HEK293 (cell line): ENCODE results near the gene TMEM150B.
A peak's percentile ranks its signal among the peaks of the same experiment; 100 is the strongest.

Experiments
- CTCF ChIA-PET: fragments of 350-600 bp; formaldehyde crosslinking; extraction: SDS; loops from one replicate; lab custom pipeline; 2021; ENCODE audit warnings: antibody characterized with exemption; lab: Yijun Ruan, JAX
- POLR2A ChIA-PET: fragments of 300-600 bp; formaldehyde crosslinking; extraction: SDS; loops from one replicate; lab custom pipeline; 2020; ENCODE audit warnings: antibody characterized with exemption, inconsistent platforms; lab: Yijun Ruan, JAX
- H3K27ac ChIP-seq: fragments of 200-500 bp; sonication (Bioruptor generic); 2 replicates; pipeline ENCODE4 v1.5.1; 2014; ENCODE audit warnings: low read depth, low read length, control low read depth, inconsistent platforms; ENCODE audit errors: extremely low read depth
- H3K36me3 ChIP-seq, 2 experiments: fragments of 200-500 bp in 1 of 2; sonication (Bioruptor generic) in 1 of 2; 1 replicate in 1 of 2; 2 replicates in 1 of 2; pipeline ENCODE4 v1.5.1; 2014 to 2017; ENCODE audit warnings: inconsistent platforms in 2 of 2, low read length in 2 of 2; ENCODE audit not compliant: control insufficient read depth in 2 of 2, insufficient read depth in 1 of 2
- H3K4me1 ChIP-seq: fragments of 200-500 bp; sonication (Bioruptor generic); 2 replicates; pipeline ENCODE4 v1.5.1; 2014; ENCODE audit warnings: mild to moderate bottlenecking, low read length, inconsistent platforms; ENCODE audit not compliant: control insufficient read depth, insufficient read depth
- H3K4me3 ChIP-seq: 2 replicates; pipeline ENCODE4 v1.5.1; 2011; ENCODE audit warnings: low read depth, mild to moderate bottlenecking, control low read depth, low read length, moderate library complexity
- H3K9me3 ChIP-seq: fragments of 200-500 bp; sonication (Bioruptor generic); 2 replicates; pipeline ENCODE4 v1.5.1; 2014; ENCODE audit warnings: low read depth, low read length, inconsistent platforms; ENCODE audit not compliant: control insufficient read depth, insufficient read depth
- FEZF1 ChIP-seq: fragments of 450-650 bp; formaldehyde crosslinking; IDR thresholded peaks from 2 replicates; pipeline ENCODE4 v1.5.1; 2016; ENCODE audit warnings: missing biosample characterization, missing genetic modification characterization
- GLIS1 ChIP-seq: fragments of 450-650 bp; formaldehyde crosslinking; IDR thresholded peaks from 2 replicates; pipeline ENCODE4 v1.5.1; 2016; ENCODE audit warnings: missing biosample characterization, missing genetic modification characterization
- KLF7 ChIP-seq: fragments of 450-650 bp; formaldehyde crosslinking; IDR thresholded peaks from 2 replicates; pipeline ENCODE4 v1.5.1; 2016; ENCODE audit warnings: missing biosample characterization, missing genetic modification characterization, borderline replicate concordance
- KLF8 ChIP-seq: fragments of 450-650 bp; formaldehyde crosslinking; IDR thresholded peaks from 2 replicates; pipeline ENCODE4 v1.5.1; 2016; ENCODE audit warnings: missing biosample characterization, missing genetic modification characterization
- PRDM1 ChIP-seq: fragments of 450-650 bp; formaldehyde crosslinking; IDR thresholded peaks from 2 replicates; pipeline ENCODE4; 2016; ENCODE audit warnings: missing biosample characterization, missing genetic modification characterization
- SP2 ChIP-seq: fragments of 450-650 bp; formaldehyde crosslinking; IDR thresholded peaks from 2 replicates; pipeline ENCODE4 v1.5.1; 2016; ENCODE audit warnings: missing biosample characterization, missing genetic modification characterization
- ZBTB17 ChIP-seq: fragments of 450-650 bp; formaldehyde crosslinking; IDR thresholded peaks from 2 replicates; pipeline ENCODE4 v1.5.1; 2016; ENCODE audit warnings: missing biosample characterization, missing genetic modification characterization
- ZBTB21 ChIP-seq: fragments of 450-650 bp; formaldehyde crosslinking; IDR thresholded peaks from 2 replicates; pipeline ENCODE4 v1.5.1; 2017; ENCODE audit warnings: missing biosample characterization, missing genetic modification characterization
- ZFHX2 ChIP-seq: fragments of 450-650 bp; formaldehyde crosslinking; conservative IDR thresholded peaks from 2 replicates; pipeline ENCODE4 v1.5.1; 2016; ENCODE audit warnings: missing biosample characterization, missing genetic modification characterization
- ZNF133 ChIP-seq: fragments of 450-650 bp; formaldehyde crosslinking; IDR thresholded peaks from 2 replicates; pipeline ENCODE4 v1.5.1; 2016; ENCODE audit warnings: missing biosample characterization, missing genetic modification characterization
- ZNF175 ChIP-seq: fragments of 450-650 bp; formaldehyde crosslinking; IDR thresholded peaks from 2 replicates; pipeline ENCODE4 v1.5.1; 2016; ENCODE audit warnings: missing biosample characterization, missing genetic modification characterization
- ZNF223 ChIP-seq: fragments of 450-650 bp; formaldehyde crosslinking; IDR thresholded peaks from 2 replicates; pipeline ENCODE4 v1.5.1; 2016; ENCODE audit warnings: missing biosample characterization, missing genetic modification characterization
- ZNF391 ChIP-seq: fragments of 450-650 bp; formaldehyde crosslinking; IDR thresholded peaks from 2 replicates; pipeline ENCODE4 v1.5.1; 2016; ENCODE audit warnings: low read depth, missing biosample characterization, missing genetic modification characterization, borderline replicate concordance
- ZNF394 ChIP-seq: fragments of 450-650 bp; formaldehyde crosslinking; IDR thresholded peaks from 2 replicates; pipeline ENCODE4 v1.5.1; 2016; ENCODE audit warnings: missing biosample characterization, missing genetic modification characterization, mild to moderate bottlenecking, moderate library complexity, borderline replicate concordance
- ZNF548 ChIP-seq: fragments of 450-650 bp; formaldehyde crosslinking; IDR thresholded peaks from 2 replicates; pipeline ENCODE4 v1.5.1; 2016; ENCODE audit warnings: missing biosample characterization, missing genetic modification characterization
- ZNF558 ChIP-seq: fragments of 450-650 bp; formaldehyde crosslinking; IDR thresholded peaks from 2 replicates; pipeline ENCODE4 v1.5.1; 2016; ENCODE audit warnings: missing biosample characterization, missing genetic modification characterization
- ZNF600 ChIP-seq: fragments of 450-650 bp; formaldehyde crosslinking; IDR thresholded peaks from 2 replicates; pipeline ENCODE4 v1.5.1; 2016; ENCODE audit warnings: missing biosample characterization, missing genetic modification characterization
- ZNF610 ChIP-seq: fragments of 450-650 bp; formaldehyde crosslinking; IDR thresholded peaks from 2 replicates; pipeline ENCODE4 v1.5.1; 2016; ENCODE audit warnings: missing biosample characterization, missing genetic modification characterization, borderline replicate concordance
- ZNF621 ChIP-seq: fragments of 450-650 bp; formaldehyde crosslinking; IDR thresholded peaks from 2 replicates; pipeline ENCODE4 v1.5.1; 2017; ENCODE audit warnings: missing biosample characterization, missing genetic modification characterization
- ZNF623 ChIP-seq: fragments of 450-650 bp; formaldehyde crosslinking; IDR thresholded peaks from 2 replicates; pipeline ENCODE4 v1.5.1; 2016; ENCODE audit warnings: missing biosample characterization, missing genetic modification characterization
- ZNF791 ChIP-seq: fragments of 450-650 bp; formaldehyde crosslinking; IDR thresholded peaks from 2 replicates; pipeline ENCODE4 v1.5.1; 2016; ENCODE audit warnings: missing biosample characterization, missing genetic modification characterization
- TF ChIP-seq, protein P1 (sequence below): fragments of 450-650 bp; formaldehyde crosslinking; IDR thresholded peaks from 2 replicates; pipeline ENCODE4 v1.5.1; 2016; ENCODE audit warnings: missing biosample characterization, missing genetic modification characterization
- TF ChIP-seq, protein P2 (sequence below): fragments of 450-650 bp; formaldehyde crosslinking; IDR thresholded peaks from 2 replicates; pipeline ENCODE4 v1.5.1; 2016; ENCODE audit warnings: missing biosample characterization, missing genetic modification characterization
- TF ChIP-seq, protein P3 (sequence below): fragments of 450-650 bp; formaldehyde crosslinking; IDR thresholded peaks from 2 replicates; pipeline ENCODE4 v1.5.1; 2016; ENCODE audit warnings: missing biosample characterization, missing genetic modification characterization, borderline replicate concordance
- TF ChIP-seq, protein P4 (sequence below): fragments of 450-650 bp; formaldehyde crosslinking; IDR thresholded peaks from 2 replicates; pipeline ENCODE4 v1.5.1; 2017; ENCODE audit warnings: missing biosample characterization, mild to moderate bottlenecking, missing genetic modification characterization, moderate library complexity

TMEM150B gene

DNA sequence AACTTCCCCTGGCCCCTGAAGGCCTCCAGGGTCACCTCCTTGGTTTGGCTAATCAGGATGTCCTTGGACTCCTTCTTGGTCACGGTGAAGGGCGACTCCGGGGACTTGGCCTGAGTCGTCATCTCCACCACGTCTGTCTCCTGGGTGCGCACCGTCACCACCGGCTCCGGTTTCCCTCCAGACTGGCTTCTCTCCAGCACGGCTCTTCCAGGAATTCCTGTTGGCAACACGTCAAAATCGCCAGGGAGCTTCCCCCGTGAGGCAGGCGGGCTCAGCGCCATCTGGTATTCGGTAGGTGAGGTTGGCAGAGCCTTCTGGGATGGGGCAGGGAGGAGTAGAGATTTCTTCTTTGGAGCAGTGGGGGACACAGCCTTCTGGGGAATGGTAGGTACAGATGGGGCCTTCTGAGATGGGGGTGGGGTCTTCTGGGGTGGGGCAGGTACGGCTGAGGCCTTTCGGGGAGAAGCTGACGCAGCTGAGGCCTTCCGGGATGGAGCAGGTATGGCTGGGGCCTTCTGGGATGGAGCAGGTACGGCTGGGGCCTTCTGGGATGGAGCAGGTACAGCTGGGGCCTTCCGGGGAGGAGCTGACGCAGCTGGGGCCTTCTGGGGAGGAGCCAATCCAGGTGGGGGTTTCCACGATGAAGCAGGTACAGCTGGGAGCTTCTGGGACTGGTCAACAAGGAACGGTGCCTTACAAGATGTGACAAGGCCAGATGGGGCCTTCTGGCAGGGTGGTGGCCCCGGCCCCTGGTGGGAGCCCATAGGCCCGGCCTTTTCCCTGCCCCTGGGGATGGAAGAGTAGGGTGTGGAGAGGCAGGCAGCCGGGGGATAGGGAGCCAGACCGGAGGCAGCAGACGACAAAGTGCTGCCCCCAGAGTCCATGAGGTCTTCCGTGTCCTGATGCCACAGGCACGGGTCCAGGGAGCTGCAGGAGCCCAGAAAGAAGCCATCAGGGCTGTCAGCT lies 34.1 kb upstream of the TMEM150B start:
- ChIA-PET POLR2A (interaction anchor here (1.1 to 1.4 kb wide), 2 partner anchors 13 to 20 kb away, joined by 4 to 5 read pairs; partner anchors contain the start of gene KMT5C), CTCF (interaction anchor here (1.2 kb wide), 1 partner anchor 13 kb away, joined by 3 read pairs; no protein-coding TSS in a partner anchor)

DNA sequence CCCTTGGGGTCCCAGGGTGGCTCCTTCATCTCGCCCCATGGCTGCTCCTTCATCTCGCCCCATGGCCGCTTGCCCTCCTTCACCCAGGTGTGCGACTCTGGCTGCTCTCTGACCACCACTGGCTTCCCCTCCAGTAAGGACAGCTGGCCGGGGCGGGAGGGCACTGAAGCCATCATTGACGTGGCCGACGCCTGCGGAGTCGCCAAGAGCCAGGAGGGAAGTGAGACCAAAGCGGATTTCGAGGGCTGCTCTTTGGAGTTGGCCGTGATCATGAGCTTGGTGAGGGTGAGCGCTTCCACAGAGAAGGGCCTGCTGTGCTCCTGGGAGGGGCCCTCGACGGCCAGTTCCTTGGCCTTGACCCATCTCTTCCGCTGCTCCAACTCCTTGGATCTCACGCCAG lies 33.4 kb upstream of the TMEM150B start:
- no peak overlapping the region for H3K4me3 ChIP-seq
- H3K9me3 ChIP-seq: no peaks in the 10 kb centered on the region
- no peaks in the 10 kb centered on the region for H3K36me3 ChIP-seq
- TF ChIP-seq ZNF133 (tag by site-specific recombination): no peak
- no peak for TF ChIP-seq FEZF1 (tag by site-specific recombination)
- TF ChIP-seq, protein P1, sequence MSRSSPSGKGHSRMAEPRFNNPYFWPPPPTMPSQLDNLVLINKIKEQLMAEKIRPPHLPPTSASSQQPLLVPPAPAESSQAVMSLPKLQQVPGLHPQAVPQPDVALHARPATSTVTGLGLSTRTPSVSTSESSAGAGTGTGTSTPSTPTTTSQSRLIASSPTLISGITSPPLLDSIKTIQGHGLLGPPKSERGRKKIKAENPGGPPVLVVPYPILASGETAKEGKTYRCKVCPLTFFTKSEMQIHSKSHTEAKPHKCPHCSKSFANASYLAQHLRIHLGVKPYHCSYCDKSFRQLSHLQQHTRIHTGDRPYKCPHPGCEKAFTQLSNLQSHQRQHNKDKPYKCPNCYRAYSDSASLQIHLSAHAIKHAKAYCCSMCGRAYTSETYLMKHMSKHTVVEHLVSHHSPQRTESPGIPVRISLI: no peak
- no peak for TF ChIP-seq ZFHX2
- no peak for TF ChIP-seq ZNF223 (tag by site-specific recombination)
- TF ChIP-seq, protein P2, sequence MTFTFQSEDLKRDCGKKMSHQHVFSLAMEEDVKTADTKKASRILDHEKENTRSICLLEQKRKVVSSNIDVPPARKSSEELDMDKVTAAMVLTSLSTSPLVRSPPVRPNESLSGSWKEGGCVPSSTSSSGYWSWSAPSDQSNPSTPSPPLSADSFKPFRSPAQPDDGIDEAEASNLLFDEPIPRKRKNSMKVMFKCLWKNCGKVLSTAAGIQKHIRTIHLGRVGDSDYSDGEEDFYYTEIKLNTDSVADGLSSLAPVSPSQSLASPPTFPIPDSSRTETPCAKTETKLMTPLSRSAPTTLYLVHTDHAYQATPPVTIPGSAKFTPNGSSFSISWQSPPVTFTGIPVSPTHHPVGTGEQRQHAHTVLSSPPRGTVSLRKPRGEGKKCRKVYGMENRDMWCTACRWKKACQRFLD (tag by site-specific recombination): no peak
- TF ChIP-seq ZNF558 (tag by site-specific recombination): no peak
- no peak for TF ChIP-seq KLF7 (tag by site-specific recombination)
- no peak for TF ChIP-seq ZNF175 (tag by site-specific recombination)
- peaks cover 5% of the 10 kb centered on the region; the same call in 1 of the 2 replicates for H3K4me1 ChIP-seq
- POLR2A ChIA-PET: no interaction called here
- CTCF ChIA-PET: interaction anchor here (1.2 kb wide), 1 partner anchor 13 kb away, joined by 3 read pairs; no protein-coding TSS in a partner anchor
- H3K27ac ChIP-seq: no peak overlapping the region

More for the DNA sequence above, 34.1 kb upstream of the TMEM150B start:
- Histone ChIP-seq H3K9me3 (no peaks in the 10 kb centered on the region), H3K4me1 (0 out of 2 replicates have a peak, but pooled peaks cover 1% of the 10 kb centered on the region), H3K4me3 (no peak overlapping the region), H3K36me3 (no peaks in the 10 kb centered on the region), H3K27ac (no peak overlapping the region)
- no peak for TF ChIP-seq ZNF391
- TF ChIP-seq ZNF791 (tag by site-specific recombination): no peak
- TF ChIP-seq, protein P3, sequence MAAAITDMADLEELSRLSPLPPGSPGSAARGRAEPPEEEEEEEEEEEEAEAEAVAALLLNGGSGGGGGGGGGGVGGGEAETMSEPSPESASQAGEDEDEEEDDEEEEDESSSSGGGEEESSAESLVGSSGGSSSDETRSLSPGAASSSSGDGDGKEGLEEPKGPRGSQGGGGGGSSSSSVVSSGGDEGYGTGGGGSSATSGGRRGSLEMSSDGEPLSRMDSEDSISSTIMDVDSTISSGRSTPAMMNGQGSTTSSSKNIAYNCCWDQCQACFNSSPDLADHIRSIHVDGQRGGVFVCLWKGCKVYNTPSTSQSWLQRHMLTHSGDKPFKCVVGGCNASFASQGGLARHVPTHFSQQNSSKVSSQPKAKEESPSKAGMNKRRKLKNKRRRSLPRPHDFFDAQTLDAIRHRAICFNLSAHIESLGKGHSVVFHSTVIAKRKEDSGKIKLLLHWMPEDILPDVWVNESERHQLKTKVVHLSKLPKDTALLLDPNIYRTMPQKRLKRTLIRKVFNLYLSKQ: no peak
- TF ChIP-seq SP2 (tag by site-specific recombination): peak; percentile 13; the same call in 1 of the 2 replicates

DNA sequence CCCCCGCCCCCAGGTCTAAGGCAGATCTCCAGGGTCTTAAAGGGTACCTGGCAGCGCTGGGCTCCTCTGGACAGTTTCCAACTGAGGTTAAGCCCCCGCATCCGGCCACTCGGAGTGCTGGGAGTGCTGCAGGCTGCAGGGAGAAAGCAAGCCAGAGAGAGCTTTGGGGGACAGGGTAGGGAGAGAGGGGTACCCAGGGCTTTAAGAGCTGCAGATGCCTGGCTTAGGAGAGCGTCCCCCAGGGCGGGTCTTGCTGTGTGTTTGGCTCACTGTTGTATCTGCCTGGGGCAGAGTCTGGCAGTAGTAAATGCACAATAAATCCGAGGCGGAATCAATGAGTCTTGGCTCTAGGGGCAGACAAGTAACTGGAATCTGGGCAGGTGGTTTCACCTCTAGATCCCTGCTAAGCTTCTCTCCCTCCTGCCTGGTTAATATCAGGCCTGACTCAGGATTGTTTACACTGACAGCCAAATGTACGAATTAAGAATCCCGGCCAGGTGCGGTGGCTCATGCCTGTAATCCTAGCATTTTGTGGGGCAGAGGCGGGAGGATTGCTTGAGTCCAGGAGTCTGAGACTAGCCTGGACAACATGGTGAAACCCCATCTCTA lies 30.2 kb upstream of the TMEM150B start:
- ChIA-PET CTCF (interaction anchor here (0.6 to 1.6 kb wide), 4 partner anchors 16 to 145 kb away, joined by 3 to 4 read pairs (median 3); partner anchors contain the start of gene KMT5C), POLR2A (interaction anchor here (0.7 to 1.8 kb wide), 3 partner anchors 10 to 16 kb away, joined by 4 to 8 read pairs (median 4); partner anchors contain the start of genes IL11 and KMT5C)
- Histone ChIP-seq H3K4me3 (no peak overlapping the region), H3K27ac (no peak overlapping the region), H3K9me3 (no peaks in the 10 kb centered on the region), H3K36me3 (no peaks in the 10 kb centered on the region), H3K4me1 (peaks cover 8% of the 10 kb centered on the region; the same call in 1 of the 2 replicates)
- no peak for TF ChIP-seq ZBTB21
- TF ChIP-seq ZNF621 (tag by site-specific recombination): no peak
- TF ChIP-seq ZNF610: no peak
- TF ChIP-seq, protein P4, sequence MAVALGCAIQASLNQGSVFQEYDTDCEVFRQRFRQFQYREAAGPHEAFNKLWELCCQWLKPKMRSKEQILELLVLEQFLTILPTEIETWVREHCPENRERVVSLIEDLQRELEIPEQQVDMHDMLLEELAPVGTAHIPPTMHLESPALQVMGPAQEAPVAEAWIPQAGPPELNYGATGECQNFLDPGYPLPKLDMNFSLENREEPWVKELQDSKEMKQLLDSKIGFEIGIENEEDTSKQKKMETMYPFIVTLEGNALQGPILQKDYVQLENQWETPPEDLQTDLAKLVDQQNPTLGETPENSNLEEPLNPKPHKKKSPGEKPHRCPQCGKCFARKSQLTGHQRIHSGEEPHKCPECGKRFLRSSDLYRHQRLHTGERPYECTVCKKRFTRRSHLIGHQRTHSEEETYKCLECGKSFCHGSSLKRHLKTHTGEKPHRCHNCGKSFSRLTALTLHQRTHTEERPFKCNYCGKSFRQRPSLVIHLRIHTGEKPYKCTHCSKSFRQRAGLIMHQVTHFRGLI (tag by site-specific recombination): no peak
- peak; percentile 73 for TF ChIP-seq ZBTB17
- TF ChIP-seq ZNF548 (tag by site-specific recombination): no peak
- TF ChIP-seq ZNF600 (tag by site-specific recombination): no peak
- peak; percentile 23; the same call in 1 of the 2 replicates for TF ChIP-seq KLF8 (tag by site-specific recombination)
- peak; percentile 30; the same call in 1 of the 2 replicates for TF ChIP-seq GLIS1 (tag by site-specific recombination)
- no peak for TF ChIP-seq ZNF394 (tag by site-specific recombination)
- 0 out of 2 replicates have a peak, but pooled peaks have one; percentile 13 for TF ChIP-seq PRDM1 (tag by site-specific recombination)
- no peak for TF ChIP-seq ZNF623 (tag by site-specific recombination)
